Testis (tissue), 3 donors: Measurements from ENCODE around the gene TRIM13. TPM values are rescaled to one million over a fixed set of nuclear protein-coding genes. Genes with fewer than 3 reads are reported as not detected.
"Not testable (repeated sequence)": the region's sequence is repeated elsewhere in the genome, so short reads cannot be mapped to it uniquely, and the experiment has no call there.

Source experiments
- DNase-seq: peaks from one replicate; pipeline ENCODE4 v3.0.0-alpha.2; 2019
- H3K27ac ChIP-seq, 2 donors: fragments of 200-600 bp; sonication (generic); one replicate each; pipeline ENCODE4 v1.5.1; 2019
- H3K27me3 ChIP-seq: fragments of 200-600 bp; sonication (generic); one replicate; pipeline ENCODE4 v1.5.1; 2019
- H3K36me3 ChIP-seq: fragments of 200-600 bp; sonication (generic); one replicate; pipeline ENCODE4 v1.5.1; 2017; ENCODE audit warnings: low read depth; ENCODE audit errors: missing control alignments
- H3K4me1 ChIP-seq: fragments of 200-600 bp; sonication (generic); one replicate; pipeline ENCODE4 v1.5.1; 2019
- H3K4me3 ChIP-seq, 2 donors: fragments of 200-600 bp; sonication (generic); one replicate each; pipeline ENCODE4 v1.5.1; 2017 to 2019
- H3K9me3 ChIP-seq: fragments of 200-600 bp; sonication (generic); one replicate; pipeline ENCODE4 v1.5.1; 2017
- POLR2A ChIP-seq: fragments of 450-650 bp; IDR thresholded peaks from one replicate; pipeline ENCODE4 v1.6.1; 2017; ENCODE audit warnings: antibody characterized with exemption, mild to moderate bottlenecking, moderate library complexity
- WGBS, 2 donors: methylation state at CpG; one replicate each; pipeline ENCODE4 v1.1.5; 2018; 5-methylcytosine and 5-hydroxymethylcytosine counted together
- intact Hi-C: fragments of 100-400 bp; cut with DNase I; formaldehyde crosslinking; loops from one replicate; pipeline ENCODE4 v1.15.1; 2023; ENCODE audit warnings: low total_unique reads
- polyA plus RNA-seq: library from polyadenylated mRNA; stranded (reverse); fragments of 350-450 nt; fragmentation: Illumina TruSeq; extraction: RNeasy Lipid Tissue Mini Kit (QIAGEN cat#74804); gene quantifications from one replicate; pipeline ENCODE4 v1.2.3, GENCODE V29; 2014; ENCODE audit warnings: low read depth, low replicate concordance; ENCODE audit not compliant: insufficient read depth
- total RNA-seq, 2 donors: library from RNA; depleted of rRNA; stranded (reverse); fragments of >200 nt; gene quantifications; one replicate each; pipeline ENCODE4 v1.2.3, GENCODE V29; 2016
- TF ChIP-seq, protein P1 (sequence below), 3 experiments: fragments of 450-650 bp in 2 of 3; fragments of 200-600 bp in 1 of 3; sonication (generic) in 1 of 3; IDR thresholded peaks; one replicate each; pipeline ENCODE4 v1.5.1; 2016 to 2019; ENCODE audit warnings: antibody characterized with exemption in 3 of 3, mild to moderate bottlenecking in 2 of 3, moderate library complexity in 1 of 3

The TRIM13 gene
- total and polyA plus RNA-seq, 3 donors from 2014 or later, result 43.1 to 163 (median 48.6) TPM

DNA sequence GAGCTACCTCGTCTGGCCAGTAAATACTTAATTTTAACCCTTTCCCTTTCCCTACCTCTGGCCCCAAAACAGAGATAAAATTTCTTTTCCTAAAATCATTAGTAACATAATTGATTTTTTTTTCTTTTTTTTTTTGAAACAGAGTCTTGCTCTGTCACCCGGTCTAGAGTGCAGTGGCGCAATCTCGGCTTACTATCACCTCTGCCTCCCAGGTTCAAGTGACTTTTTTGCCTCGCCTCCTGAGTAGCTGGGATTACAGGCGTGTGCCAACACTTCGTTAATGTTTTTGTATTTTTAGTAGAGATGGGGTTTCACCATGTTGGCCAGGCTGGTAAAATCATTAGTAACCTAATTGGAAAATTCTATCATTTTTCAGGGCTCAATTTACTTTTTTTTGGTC is 10.4 kb upstream of the TRIM13 start:
- H3K27me3 ChIP-seq, result no peaks in the 10 kb centered on the region
- no peak overlapping the region for H3K4me3 ChIP-seq
- intact Hi-C loops, result no loop called here
- no peak overlapping the region for H3K27ac ChIP-seq
- no peaks in the 10 kb centered on the region for H3K36me3 ChIP-seq
- TF ChIP-seq POLR2A, result no peak
- TF ChIP-seq, protein P1, sequence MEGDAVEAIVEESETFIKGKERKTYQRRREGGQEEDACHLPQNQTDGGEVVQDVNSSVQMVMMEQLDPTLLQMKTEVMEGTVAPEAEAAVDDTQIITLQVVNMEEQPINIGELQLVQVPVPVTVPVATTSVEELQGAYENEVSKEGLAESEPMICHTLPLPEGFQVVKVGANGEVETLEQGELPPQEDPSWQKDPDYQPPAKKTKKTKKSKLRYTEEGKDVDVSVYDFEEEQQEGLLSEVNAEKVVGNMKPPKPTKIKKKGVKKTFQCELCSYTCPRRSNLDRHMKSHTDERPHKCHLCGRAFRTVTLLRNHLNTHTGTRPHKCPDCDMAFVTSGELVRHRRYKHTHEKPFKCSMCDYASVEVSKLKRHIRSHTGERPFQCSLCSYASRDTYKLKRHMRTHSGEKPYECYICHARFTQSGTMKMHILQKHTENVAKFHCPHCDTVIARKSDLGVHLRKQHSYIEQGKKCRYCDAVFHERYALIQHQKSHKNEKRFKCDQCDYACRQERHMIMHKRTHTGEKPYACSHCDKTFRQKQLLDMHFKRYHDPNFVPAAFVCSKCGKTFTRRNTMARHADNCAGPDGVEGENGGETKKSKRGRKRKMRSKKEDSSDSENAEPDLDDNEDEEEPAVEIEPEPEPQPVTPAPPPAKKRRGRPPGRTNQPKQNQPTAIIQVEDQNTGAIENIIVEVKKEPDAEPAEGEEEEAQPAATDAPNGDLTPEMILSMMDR (IDR thresholded peaks at IDR 0.05), result no peak
- no peaks in the 10 kb centered on the region for H3K9me3 ChIP-seq
- 90 to 94% methylated on average over 7 of the region's 7 CpGs for WGBS, 2 donors
- no peaks in the 10 kb centered on the region for H3K4me1 ChIP-seq
- DNase-seq, result no peak

DNA sequence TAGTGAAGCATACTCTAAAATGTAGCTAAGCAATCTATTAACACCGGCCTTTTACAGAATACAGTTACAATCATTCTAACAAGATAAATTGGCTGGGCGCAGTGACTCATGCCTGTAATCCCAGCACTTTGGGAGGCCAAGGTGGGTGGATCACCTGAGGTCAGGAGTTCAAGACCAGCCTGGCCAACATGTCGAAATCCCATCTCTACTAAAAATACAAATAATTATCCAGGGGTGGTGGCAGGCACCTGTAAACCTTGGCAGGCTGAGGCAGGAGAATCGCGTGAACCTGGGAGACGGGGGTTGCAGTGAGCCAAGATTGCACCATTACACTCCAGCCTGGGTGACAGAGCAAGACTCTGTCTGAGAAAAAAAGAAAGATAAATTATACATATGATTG is 6.2 kb upstream of the TRIM13 start:
- DNase-seq, H3K9me3 ChIP-seq, H3K36me3 ChIP-seq, H3K4me3 ChIP-seq, H3K27me3 ChIP-seq, H3K4me1 ChIP-seq, H3K27ac ChIP-seq, intact Hi-C loops: not testable (repeated sequence)
- 94 to 98% methylated on average over 6 of the region's 6 CpGs for WGBS, 2 donors

DNA sequence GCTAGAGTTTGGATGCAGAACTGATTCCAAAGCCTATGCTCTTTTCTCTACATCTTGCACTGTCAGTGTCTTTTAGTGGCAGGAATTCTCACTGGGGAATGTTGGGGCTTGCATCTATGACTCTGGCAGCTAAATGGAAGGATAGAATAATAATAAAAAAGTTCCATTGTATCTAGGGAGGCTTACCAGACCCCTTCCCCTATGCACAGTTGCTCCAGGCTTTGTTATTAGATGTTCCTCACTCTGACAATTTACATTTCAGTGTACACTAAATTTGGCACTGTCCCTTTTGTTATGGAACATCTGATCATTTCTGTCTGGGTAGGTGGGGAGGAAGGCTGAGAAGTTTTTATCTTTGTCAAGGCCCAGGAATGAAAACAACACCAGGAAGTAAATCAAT is 3.7 kb upstream of the TRIM13 start:
- H3K4me1 ChIP-seq, result peaks cover 5% of the 10 kb centered on the region
- no peak overlapping the region for H3K4me3 ChIP-seq
- H3K9me3 ChIP-seq, result no peaks in the 10 kb centered on the region
- H3K36me3 ChIP-seq, result no peaks in the 10 kb centered on the region
- TF ChIP-seq, protein P1 (IDR thresholded peaks at IDR 0.05), result no peak
- no peak for TF ChIP-seq POLR2A
- H3K27ac ChIP-seq, result no peak overlapping the region
- DNase-seq, result no peak
- no peaks in the 10 kb centered on the region for H3K27me3 ChIP-seq
- intact Hi-C loops, result no loop called here

DNA sequence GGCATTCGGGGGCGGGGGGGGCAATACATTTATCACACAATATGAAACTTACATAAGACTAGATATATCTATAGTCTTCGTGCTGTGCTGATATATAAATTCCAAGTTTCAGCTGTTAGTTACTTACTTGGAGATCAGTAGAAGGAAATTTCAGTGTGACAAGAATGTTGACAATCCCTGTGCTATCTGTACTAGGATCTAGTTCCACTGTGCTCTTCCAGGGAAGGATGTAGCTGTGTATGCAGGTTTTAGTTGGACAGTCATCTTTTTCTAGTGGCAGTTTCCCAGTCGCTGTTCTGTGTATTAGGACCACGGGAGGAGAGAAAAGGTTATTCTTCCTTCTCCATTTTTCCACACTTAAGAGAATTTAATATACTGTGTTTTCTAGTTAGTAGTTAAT is 3.2 kb upstream of the TRIM13 start:
- DNase-seq, result no peak
- intact Hi-C loops, result no loop called here
- Histone ChIP-seq H3K4me3 (no peak overlapping the region), H3K4me1 (peaks cover 7% of the 10 kb centered on the region), H3K27ac (no peak overlapping the region), H3K27me3 (no peaks in the 10 kb centered on the region), H3K9me3 (no peaks in the 10 kb centered on the region), H3K36me3 (no peaks in the 10 kb centered on the region)
- TF ChIP-seq, protein P1 (IDR thresholded peaks at IDR 0.05), result no peak
- no peak for TF ChIP-seq POLR2A
- 79 to 83% methylated on average over 5 of the region's 5 CpGs for WGBS, 2 donors

DNA sequence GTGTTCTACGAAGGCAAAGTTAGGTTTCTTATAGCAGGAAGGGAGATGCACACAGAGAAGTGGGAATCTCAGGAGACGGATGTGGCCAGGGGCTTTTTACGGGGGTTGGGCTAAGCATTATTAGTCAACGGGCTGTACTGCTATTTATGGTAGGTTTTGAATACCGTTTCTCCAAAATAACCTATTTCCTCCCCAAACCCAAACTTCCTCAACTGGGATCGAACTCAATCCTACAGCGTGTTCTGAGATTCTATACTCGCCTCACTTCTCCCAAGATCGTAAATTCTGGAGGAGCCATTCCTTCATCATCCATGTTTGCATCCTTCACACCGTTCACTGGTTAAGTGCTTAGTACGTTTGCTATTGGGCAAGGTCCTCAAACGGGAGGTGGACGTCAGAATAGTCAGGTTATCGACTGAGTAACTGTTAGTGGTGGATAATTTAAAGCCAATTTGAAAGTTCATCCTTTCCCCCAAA is 1.2 kb upstream of the TRIM13 start:
- TF ChIP-seq, protein P1 (IDR thresholded peaks at IDR 0.05), result no peak
- no peak for TF ChIP-seq POLR2A
- Histone ChIP-seq H3K27ac (peak overlapping the region; percentile 98), H3K36me3 (no peaks in the 10 kb centered on the region), H3K4me3 (peak overlapping the region; percentile 94 to 95), H3K9me3 (no peaks in the 10 kb centered on the region), H3K27me3 (no peaks in the 10 kb centered on the region), H3K4me1 (peaks cover 13% of the 10 kb centered on the region)
- intact Hi-C loops, result loop anchor here (5.0 kb wide), 1 partner anchor 87 kb away; no protein-coding TSS in a partner anchor
- 14 to 29% methylated on average over 14 of the region's 14 CpGs for WGBS, 2 donors
- no peak for DNase-seq
